ENCODE data around the gene HEATR3. TPM values are rescaled to one million over a fixed set of nuclear protein-coding genes. Genes with fewer than 3 reads are reported as not detected.

Gene HEATR3
- total and polyA plus RNA-seq, 8 donors: 2.5 to 12.2 (median 7.6) TPM

GRCh38 chr16:50096791-50097190, 31.0 kb downstream of the HEATR3 start:
- no peak overlapping the region for H3K27ac ChIP-seq
- no peak overlapping the region for H3K4me3 ChIP-seq
- ATAC-seq: no peak
- H3K4me1 ChIP-seq: no peaks in the 10 kb centered on the region
- H3K9me3 ChIP-seq: no peaks in the 10 kb centered on the region
- peaks cover 0 to 4% (median 0%) of the 10 kb centered on the region in 3 donors for H3K36me3 ChIP-seq
- no peak for FAIRE-seq
- TF ChIP-seq CTCF (IDR thresholded peaks at IDR 0.05): no peak
- intact Hi-C loops (cut with DNase I): no loop called here
- no peaks in the 10 kb centered on the region for H3K27me3 ChIP-seq
- 76 to 94% methylated on average over 3 of the region's 3 CpGs for WGBS, 2 donors
- DNase-seq: no peak

GRCh38 chr16:50099957-50100648, 34.3 kb downstream of the HEATR3 start:
- ATAC-seq: no peak

GRCh38 chr16:50102051-50102746, 36.4 kb downstream of the HEATR3 start:
- Histone ChIP-seq H3K4me1 (no peaks in the 10 kb centered on the region), H3K36me3 (peaks cover 0 to 29% (median 6%) of the 10 kb centered on the region in 3 donors), H3K27ac (no peak overlapping the region), H3K4me3 (no peak overlapping the region), H3K27me3 (no peaks in the 10 kb centered on the region), H3K9me3 (no peaks in the 10 kb centered on the region)
- ATAC-seq (no peak), DNase-seq (no peak), FAIRE-seq (no peak)
- TF ChIP-seq CTCF (IDR thresholded peaks at IDR 0.05): no peak
- 91 to 95% methylated on average over 6 of the region's 6 CpGs for WGBS, 2 donors
- intact Hi-C loops (cut with DNase I): no loop called here

More at GRCh38 chr16:50099957-50100648, 34.3 kb downstream of the HEATR3 start:
- WGBS, 2 donors: 79 to 82% methylated on average over 6 of the region's 6 CpGs
- Histone ChIP-seq H3K36me3 (peaks cover 0 to 20% (median 6%) of the 10 kb centered on the region in 3 donors), H3K4me3 (no peak overlapping the region), H3K27ac (no peak overlapping the region), H3K9me3 (no peaks in the 10 kb centered on the region), H3K4me1 (no peaks in the 10 kb centered on the region), H3K27me3 (no peaks in the 10 kb centered on the region)
- DNase-seq (no peak), FAIRE-seq (no peak)
- intact Hi-C loops (cut with DNase I): no loop called here
- TF ChIP-seq CTCF (IDR thresholded peaks at IDR 0.05): no peak

- 81 to 94% methylated on average over 5 of the region's 5 CpGs for WGBS, 2 donors
- TF ChIP-seq CTCF (IDR thresholded peaks at IDR 0.05): no peak
- H3K4me1 ChIP-seq: no peaks in the 10 kb centered on the region
- no peak overlapping the region for H3K27ac ChIP-seq
- no peak for DNase-seq
- intact Hi-C loops (cut with DNase I): no loop called here
- FAIRE-seq: no peak
- H3K9me3 ChIP-seq: no peaks in the 10 kb centered on the region
- H3K4me3 ChIP-seq: no peak overlapping the region
- no peaks in the 10 kb centered on the region for H3K27me3 ChIP-seq
- peaks cover 0 to 29% (median 6%) of the 10 kb centered on the region in 3 donors for H3K36me3 ChIP-seq
- no peak for ATAC-seq
These were observed 38.0 kb downstream of the HEATR3 start for GRCh38 chr16:50103764-50104163.

All from pancreas (tissue), 10 donors.